ENCODE measurements around the gene COL10A1. TPM values are rescaled to one million over a fixed set of nuclear protein-coding genes. Genes with fewer than 3 reads are reported as not detected.

Gene COL10A1
- total RNA-seq, 1 donor from 2014 or later: not detected

GRCh38 chr6:116170358-116171057, 44.6 kb upstream of the COL10A1 start:
- H3K27ac Mint-ChIP-seq (ENCODE audit: unreplicated experiment): no peak overlapping the region
- FAIRE-seq (no peak), DNase-seq (ENCODE audit: low read depth) (no peak)
- Histone ChIP-seq H3K4me3 (ENCODE audit: insufficient read depth, low read depth, low read length) (no peak overlapping the region), H3K9me3 (ENCODE audit: insufficient read depth, low read depth, low read length) (no peaks in the 10 kb centered on the region), H3K27ac (ENCODE audit: low read depth, low read length) (no peak overlapping the region), H3K4me1 (ENCODE audit: insufficient read depth, low read length) (no peaks in the 10 kb centered on the region), H3K79me2 (ENCODE audit: insufficient read depth, low read length) (no peaks in the 10 kb centered on the region), H3K4me2 (ENCODE audit: low read length) (no peak overlapping the region), H3K27me3 (ENCODE audit: insufficient read depth, low read length) (no peaks in the 10 kb centered on the region), H3K36me3 (ENCODE audit: insufficient read depth, low read length) (no peaks in the 10 kb centered on the region), H4K20me1 (ENCODE audit: insufficient read depth, low read length) (no peaks in the 10 kb centered on the region), H3K9ac (ENCODE audit: low read length) (no peak overlapping the region), H2AFZ (ENCODE audit: low read depth, low read length) (no peak overlapping the region)
- no peaks in the 10 kb centered on the region for H3K27me3 Mint-ChIP-seq (ENCODE audit: low read depth, unreplicated experiment)
- H3K4me3 Mint-ChIP-seq (ENCODE audit: unreplicated experiment): no peak overlapping the region
- TF ChIP-seq CTCF (IDR thresholded peaks at IDR 0.05; ENCODE audit: insufficient read depth, low read depth, low read length) (no peak), EZH2 (IDR thresholded peaks at IDR 0.05; ENCODE audit: insufficient read depth, low read length) (no peak)
- no peaks in the 10 kb centered on the region for H3K4me1 Mint-ChIP-seq (ENCODE audit: low read depth, unreplicated experiment)
- H3K9me3 Mint-ChIP-seq (ENCODE audit: unreplicated experiment): peaks cover 6% of the 10 kb centered on the region
- no peaks in the 10 kb centered on the region for H3K36me3 Mint-ChIP-seq (ENCODE audit: low read depth, unreplicated experiment)

- H3K9me3 Mint-ChIP-seq (ENCODE audit: unreplicated experiment): no peaks in the 10 kb centered on the region
- TF ChIP-seq EZH2 (IDR thresholded peaks at IDR 0.05; ENCODE audit: insufficient read depth, low read length) (no peak), CTCF (IDR thresholded peaks at IDR 0.05; ENCODE audit: insufficient read depth, low read depth, low read length) (no peak)
- no peak for DNase-seq (ENCODE audit: low read depth)
- H3K4me3 Mint-ChIP-seq (ENCODE audit: unreplicated experiment): no peak overlapping the region
- no peaks in the 10 kb centered on the region for H3K27me3 ChIP-seq (ENCODE audit: insufficient read depth, low read length)
- no peaks in the 10 kb centered on the region for H3K36me3 Mint-ChIP-seq (ENCODE audit: low read depth, unreplicated experiment)
- no peak overlapping the region for H3K4me3 ChIP-seq (ENCODE audit: insufficient read depth, low read depth, low read length)
- H3K27me3 Mint-ChIP-seq (ENCODE audit: low read depth, unreplicated experiment): no peaks in the 10 kb centered on the region
- H3K27ac Mint-ChIP-seq (ENCODE audit: unreplicated experiment): no peak overlapping the region
- no peak for FAIRE-seq
- no peak overlapping the region for H3K9ac ChIP-seq (ENCODE audit: low read length)
- H3K36me3 ChIP-seq (ENCODE audit: insufficient read depth, low read length): no peaks in the 10 kb centered on the region
- H3K9me3 ChIP-seq (ENCODE audit: insufficient read depth, low read depth, low read length): no peaks in the 10 kb centered on the region
- no peak overlapping the region for H3K4me2 ChIP-seq (ENCODE audit: low read length)
- no peaks in the 10 kb centered on the region for H4K20me1 ChIP-seq (ENCODE audit: insufficient read depth, low read length)
- no peaks in the 10 kb centered on the region for H3K4me1 Mint-ChIP-seq (ENCODE audit: low read depth, unreplicated experiment)
- no peak overlapping the region for H3K27ac ChIP-seq (ENCODE audit: low read depth, low read length)
- no peaks in the 10 kb centered on the region for H3K79me2 ChIP-seq (ENCODE audit: insufficient read depth, low read length)
- H3K4me1 ChIP-seq (ENCODE audit: insufficient read depth, low read length): no peaks in the 10 kb centered on the region
- H2AFZ ChIP-seq (ENCODE audit: low read depth, low read length): no peak overlapping the region
These were observed 43.9 kb upstream of the COL10A1 start for GRCh38 chr6:116169880-116170279.

GRCh38 chr6:116168148-116168547, 42.2 kb upstream of the COL10A1 start:
- Histone ChIP-seq H3K79me2 (ENCODE audit: insufficient read depth, low read length) (no peaks in the 10 kb centered on the region), H3K36me3 (ENCODE audit: insufficient read depth, low read length) (no peaks in the 10 kb centered on the region), H2AFZ (ENCODE audit: low read depth, low read length) (no peak overlapping the region), H3K4me3 (ENCODE audit: insufficient read depth, low read depth, low read length) (no peak overlapping the region), H3K4me2 (ENCODE audit: low read length) (no peak overlapping the region), H3K27ac (ENCODE audit: low read depth, low read length) (no peak overlapping the region), H3K9ac (ENCODE audit: low read length) (no peak overlapping the region), H3K4me1 (ENCODE audit: insufficient read depth, low read length) (no peaks in the 10 kb centered on the region), H3K27me3 (ENCODE audit: insufficient read depth, low read length) (no peaks in the 10 kb centered on the region), H4K20me1 (ENCODE audit: insufficient read depth, low read length) (no peaks in the 10 kb centered on the region), H3K9me3 (ENCODE audit: insufficient read depth, low read depth, low read length) (no peaks in the 10 kb centered on the region)
- DNase-seq (ENCODE audit: low read depth): no peak
- no peak for TF ChIP-seq CTCF (IDR thresholded peaks at IDR 0.05; ENCODE audit: insufficient read depth, low read depth, low read length)
- TF ChIP-seq EZH2 (IDR thresholded peaks at IDR 0.05; ENCODE audit: insufficient read depth, low read length): no peak
- FAIRE-seq: no peak
- H3K36me3 Mint-ChIP-seq (ENCODE audit: low read depth, unreplicated experiment): no peaks in the 10 kb centered on the region
- no peaks in the 10 kb centered on the region for H3K4me1 Mint-ChIP-seq (ENCODE audit: low read depth, unreplicated experiment)
- H3K9me3 Mint-ChIP-seq (ENCODE audit: unreplicated experiment): no peaks in the 10 kb centered on the region
- no peaks in the 10 kb centered on the region for H3K27me3 Mint-ChIP-seq (ENCODE audit: low read depth, unreplicated experiment)
- no peak overlapping the region for H3K4me3 Mint-ChIP-seq (ENCODE audit: unreplicated experiment)
- no peak overlapping the region for H3K27ac Mint-ChIP-seq (ENCODE audit: unreplicated experiment)

Data from astrocyte (in vitro differentiated cells and primary cell).